ENCODE measurements around the gene THAP2.

THAP2 gene

GRCh38 chr12:71663561-71664410 lies at the start of gene THAP2, which contains the start of gene ZFC3H1:
TSS of gene THAP2 (plus strand) at chr12:71664301. CDS start at chr12:71664510, 209 bp downstream.
TSS of gene ZFC3H1 (minus strand) at chr12:71663848. CDS start at chr12:71663610, 238 bp downstream.
- peak; percentile 98 for DNase-seq

GRCh38 chr12:71621938-71622337 lies 42.2 kb upstream of the THAP2 start:
- no peak for DNase-seq

- no peak for DNase-seq
Measured at GRCh38 chr12:71625476-71625875, 38.6 kb upstream of the THAP2 start.

GRCh38 chr12:71626098-71626497 lies 38.0 kb upstream of the THAP2 start:
- no peak for DNase-seq

GRCh38 chr12:71626768-71627167 lies 37.3 kb upstream of the THAP2 start:
- DNase-seq = no peak

GRCh38 chr12:71627438-71628002 lies 36.6 kb upstream of the THAP2 start:
- DNase-seq = no peak

GRCh38 chr12:71636704-71637115 lies 27.4 kb upstream of the THAP2 start:
- peak; percentile 58 for DNase-seq

GRCh38 chr12:71638499-71638898 lies 25.6 kb upstream of the THAP2 start:
- no peak for DNase-seq

- DNase-seq = no peak
Measured at GRCh38 chr12:71639341-71639760, 24.8 kb upstream of the THAP2 start.

- no peak for DNase-seq
Measured at GRCh38 chr12:71640316-71640715, 23.8 kb upstream of the THAP2 start.

- no peak for DNase-seq
Measured at GRCh38 chr12:71641390-71641789, 22.7 kb upstream of the THAP2 start.

- DNase-seq = peak; percentile 46
Measured at GRCh38 chr12:71642264-71642663, 21.8 kb upstream of the THAP2 start.

GRCh38 chr12:71645268-71645667 lies 18.8 kb upstream of the THAP2 start:
- no peak for DNase-seq

- DNase-seq = no peak
Measured at GRCh38 chr12:71646512-71646911, 17.6 kb upstream of the THAP2 start.

GRCh38 chr12:71648537-71648936 lies 15.6 kb upstream of the THAP2 start:
- no peak for DNase-seq

- DNase-seq = no peak
Measured at GRCh38 chr12:71649401-71649800, 14.7 kb upstream of the THAP2 start.

GRCh38 chr12:71652656-71653055 lies 11.4 kb upstream of the THAP2 start:
- DNase-seq = no peak

- DNase-seq = no peak
Measured at GRCh38 chr12:71653137-71653536, 11.0 kb upstream of the THAP2 start.

- no peak for DNase-seq
Measured at GRCh38 chr12:71654200-71654599, 9.9 kb upstream of the THAP2 start.

- DNase-seq = no peak
Measured at GRCh38 chr12:71655495-71655894, 8.6 kb upstream of the THAP2 start.

GRCh38 chr12:71655907-71656306 lies 8.2 kb upstream of the THAP2 start:
- no peak for DNase-seq

GRCh38 chr12:71656740-71657139 lies 7.4 kb upstream of the THAP2 start:
- DNase-seq = no peak

GRCh38 chr12:71661977-71662530 lies 2.0 kb upstream of the THAP2 start:
- DNase-seq = no peak

Measured in activated CD4-positive, alpha-beta T cell treated with anti-CD3 and anti-CD28 coated beads, Interleukin-2, amount 50 U/mL, for 16 hours (primary cell).